Stimulated activated CD4-positive, alpha-beta T cell treated with anti-CD3 and anti-CD28 coated beads, Interleukin-1b, Interleukin-23, amount 100 ng/mL, for 48 hours (primary cell): ENCODE measurements around the gene TAF1B.

ENCODE experiments used
- DNase-seq: peaks from one replicate; pipeline ENCODE4 v3.0.0-alpha.2; 2020

Gene TAF1B

DNA sequence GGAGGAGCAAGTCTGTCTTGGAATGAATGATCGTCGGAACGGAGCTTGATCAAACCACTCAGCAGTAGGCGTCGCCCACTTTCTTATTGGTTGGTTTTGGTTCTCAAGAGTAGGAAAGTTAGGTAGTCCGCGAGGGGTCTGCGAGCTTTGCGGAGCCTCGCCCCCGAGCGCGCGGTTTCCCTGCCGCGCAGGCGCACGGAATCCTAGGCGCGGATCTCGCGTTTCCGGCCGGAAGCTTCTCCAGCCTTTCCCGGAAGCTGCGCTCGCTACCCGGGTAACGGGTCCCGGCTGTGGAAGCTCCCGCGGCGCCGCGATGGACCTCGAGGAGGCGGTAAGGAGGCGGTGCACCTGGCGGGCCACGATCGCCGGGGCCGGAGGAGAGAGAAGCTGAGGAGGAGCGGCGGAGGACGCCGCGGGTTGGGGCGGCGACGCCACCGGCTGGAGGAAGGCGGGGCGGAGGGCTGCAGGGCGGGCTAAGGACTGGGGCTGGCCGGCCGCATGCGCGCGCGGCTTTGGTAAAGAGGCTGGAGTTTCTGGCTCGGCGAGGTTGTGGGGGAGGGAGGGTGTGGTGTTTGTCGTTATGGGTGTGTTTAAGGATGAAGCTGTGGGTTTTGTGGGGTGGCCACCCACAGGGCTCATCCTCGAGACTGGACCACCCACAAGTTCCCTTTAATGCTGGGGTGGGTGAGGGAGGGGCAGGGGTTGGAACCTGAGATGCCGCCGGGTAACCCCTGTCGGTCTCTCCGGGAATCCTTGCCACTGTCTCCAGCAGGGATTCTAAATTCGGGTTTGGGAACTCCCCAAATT, at the start of gene TAF1B:
TAF1B (plus strand) TSS at position 246 of the 807 bp plus-strand sequence; CDS start at position 314, 68 bp downstream.
- DNase-seq, result peak; percentile 92

GRCh38 chr2:9793918-9794717, 49.2 kb upstream of the TAF1B start:
- DNase-seq, result no peak

DNA sequence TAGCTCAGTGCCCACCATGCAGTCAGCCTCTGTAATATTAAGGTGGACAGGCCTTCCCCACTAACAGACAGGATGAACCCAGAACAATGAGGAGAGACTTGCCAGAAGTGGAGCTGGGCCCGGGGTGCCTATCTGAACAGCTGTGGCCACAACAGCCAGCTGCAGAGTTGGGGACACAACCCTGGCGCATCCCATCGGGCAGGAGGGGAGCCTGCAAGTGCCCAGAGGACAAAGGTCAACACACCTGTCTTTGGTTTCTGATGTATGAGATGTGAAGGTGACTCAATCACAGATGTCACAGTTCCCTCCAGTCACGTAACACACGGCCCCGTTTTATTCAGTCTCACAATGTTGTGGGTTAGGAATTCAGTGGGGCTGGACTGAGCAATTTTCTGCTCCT, 48.2 kb upstream of the TAF1B start:
- no peak for DNase-seq

- DNase-seq, result no peak
These were observed 46.9 kb upstream of the TAF1B start for GRCh38 chr2:9796056-9797010.

GRCh38 chr2:9797086-9797485, 46.2 kb upstream of the TAF1B start:
- DNase-seq, result no peak

DNA sequence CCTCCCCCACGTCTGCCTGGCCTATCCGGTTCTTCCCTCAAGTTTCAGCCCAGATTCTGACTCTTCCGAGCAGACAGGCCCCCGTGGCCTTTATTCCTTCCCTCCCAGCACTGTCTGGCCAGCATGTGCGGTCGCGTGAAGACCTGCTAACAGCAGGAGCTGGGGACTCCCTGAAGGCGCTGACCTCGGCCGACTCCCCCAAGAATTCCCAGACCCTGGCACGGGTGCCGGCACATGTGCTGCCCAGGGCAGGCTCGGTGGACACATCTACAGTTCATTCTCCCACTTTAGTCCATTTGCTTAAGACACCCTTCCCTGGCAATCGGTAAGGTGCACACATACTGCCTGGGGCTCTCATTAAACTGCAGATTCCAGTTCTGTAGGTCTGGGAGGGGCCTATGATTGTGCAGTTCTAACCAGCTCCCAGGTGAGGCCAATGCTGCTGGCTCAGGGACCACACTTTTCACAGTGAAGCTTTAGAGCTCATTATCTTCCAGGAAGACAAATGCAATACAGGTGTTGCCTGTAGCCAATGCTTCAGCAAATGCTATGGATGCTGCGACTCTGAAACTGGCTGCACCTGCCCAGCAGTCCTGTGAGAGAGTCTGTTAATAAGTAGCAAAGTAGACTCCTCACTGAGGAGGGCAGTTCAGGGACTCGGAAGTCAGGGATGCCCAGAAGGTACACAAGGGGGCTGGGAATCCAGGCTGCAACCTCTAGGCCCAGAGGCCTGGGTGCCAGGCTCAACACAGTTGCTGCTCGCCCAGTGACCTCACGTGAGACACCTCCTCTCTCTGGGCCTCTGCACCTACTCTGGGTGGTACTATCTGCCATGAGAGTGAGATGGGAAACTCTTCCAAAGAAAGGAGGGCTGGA, 45.4 kb upstream of the TAF1B start:
- DNase-seq, result no peak

- DNase-seq, result no peak
These were observed 44.2 kb upstream of the TAF1B start for GRCh38 chr2:9799011-9799596.

- DNase-seq, result peak; percentile 85
These were observed 43.3 kb upstream of the TAF1B start for GRCh38 chr2:9799729-9800632.

DNA sequence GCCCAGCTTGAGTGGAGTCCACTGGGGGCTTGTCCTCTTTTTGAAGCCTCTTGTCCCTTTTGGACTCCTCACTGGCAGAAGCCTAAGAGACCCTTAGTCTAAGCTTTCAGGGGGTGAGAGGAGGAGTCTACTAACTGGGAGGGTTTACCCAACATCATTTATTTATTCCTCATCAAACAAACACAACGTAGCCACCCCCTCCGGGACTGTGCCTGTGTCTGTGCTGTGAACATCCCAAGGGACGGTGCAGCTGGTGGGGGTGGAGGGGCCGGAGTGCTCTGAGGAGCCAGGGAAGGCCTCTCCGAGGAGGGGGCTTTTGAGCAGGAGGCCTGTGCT, 42.7 kb upstream of the TAF1B start:
- DNase-seq, result no peak

DNA sequence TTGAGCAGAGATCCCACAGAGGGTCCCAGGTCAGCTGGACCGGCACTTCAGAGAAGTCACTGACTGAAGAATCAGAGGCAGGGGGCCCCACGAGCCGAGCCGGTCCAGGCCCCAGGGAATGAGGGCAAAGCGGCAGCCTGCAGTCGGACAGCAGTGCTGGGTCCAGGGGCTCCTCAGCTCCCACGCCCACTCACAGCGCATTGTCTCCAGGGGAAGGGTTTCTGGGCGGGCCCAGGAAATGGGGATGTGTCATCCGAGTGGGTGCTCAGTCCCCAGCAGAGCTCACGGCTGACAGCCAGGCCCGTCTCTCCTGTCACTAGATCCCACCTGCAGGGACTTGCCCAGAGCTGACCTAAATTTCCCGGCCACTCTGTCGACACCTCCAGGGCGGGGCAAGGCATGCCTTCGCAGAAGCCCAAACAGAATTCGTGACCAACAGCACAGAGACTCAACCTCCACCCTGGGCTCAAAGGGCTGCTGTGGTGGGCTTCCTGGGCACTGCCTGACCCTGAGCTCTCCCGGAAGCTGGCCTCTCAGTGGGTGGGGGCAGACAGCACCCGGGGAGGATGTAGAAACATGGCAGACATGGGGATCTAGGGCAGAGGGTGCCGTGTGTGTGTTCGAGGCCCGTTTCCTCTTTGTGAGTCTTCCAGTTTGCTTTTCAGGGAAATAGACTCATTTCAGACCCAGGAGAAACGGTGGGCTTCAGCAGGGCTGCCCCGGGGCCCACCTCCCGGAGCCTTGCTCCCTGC, 42.1 kb upstream of the TAF1B start:
- peak; percentile 45 for DNase-seq

GRCh38 chr2:9802576-9802993, 40.7 kb upstream of the TAF1B start:
- no peak for DNase-seq

DNA sequence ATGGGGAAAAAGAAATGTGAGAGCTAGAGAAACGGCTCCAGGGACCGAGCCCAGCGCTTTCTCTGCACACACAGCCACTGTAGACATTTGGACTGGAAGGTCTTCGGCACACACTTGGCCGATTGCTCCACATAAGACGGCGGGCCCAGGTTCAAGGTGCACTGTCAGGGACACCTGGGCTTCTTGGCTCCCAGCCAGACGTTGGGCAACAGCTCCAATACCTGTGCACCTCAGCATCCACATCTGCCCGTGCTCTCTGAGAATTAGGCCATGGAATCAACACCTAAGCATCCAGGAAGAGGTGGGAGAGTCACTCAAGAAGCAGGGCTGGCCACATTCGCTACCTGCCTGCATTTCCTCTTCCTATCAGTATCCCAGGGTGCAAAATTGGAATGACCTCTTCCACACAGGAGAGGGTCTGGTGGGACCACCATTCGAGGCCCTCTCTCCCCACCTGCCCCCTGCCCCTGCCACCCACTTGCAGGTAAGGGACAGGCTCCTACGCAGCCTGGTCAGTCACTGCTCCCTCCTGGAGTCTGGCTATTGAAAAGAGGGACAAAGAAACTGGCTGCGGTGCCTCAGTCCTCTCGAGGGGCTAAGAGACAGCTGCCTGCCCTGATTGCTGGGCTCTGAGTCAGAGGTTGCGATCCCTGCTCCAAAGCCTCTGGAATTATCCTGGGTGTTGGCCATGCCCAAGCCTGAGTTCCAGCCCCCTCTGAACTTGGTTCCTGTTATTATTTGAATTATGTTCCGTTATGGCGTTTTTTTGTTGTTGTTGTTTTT, 40.1 kb upstream of the TAF1B start:
- DNase-seq, result no peak

DNA sequence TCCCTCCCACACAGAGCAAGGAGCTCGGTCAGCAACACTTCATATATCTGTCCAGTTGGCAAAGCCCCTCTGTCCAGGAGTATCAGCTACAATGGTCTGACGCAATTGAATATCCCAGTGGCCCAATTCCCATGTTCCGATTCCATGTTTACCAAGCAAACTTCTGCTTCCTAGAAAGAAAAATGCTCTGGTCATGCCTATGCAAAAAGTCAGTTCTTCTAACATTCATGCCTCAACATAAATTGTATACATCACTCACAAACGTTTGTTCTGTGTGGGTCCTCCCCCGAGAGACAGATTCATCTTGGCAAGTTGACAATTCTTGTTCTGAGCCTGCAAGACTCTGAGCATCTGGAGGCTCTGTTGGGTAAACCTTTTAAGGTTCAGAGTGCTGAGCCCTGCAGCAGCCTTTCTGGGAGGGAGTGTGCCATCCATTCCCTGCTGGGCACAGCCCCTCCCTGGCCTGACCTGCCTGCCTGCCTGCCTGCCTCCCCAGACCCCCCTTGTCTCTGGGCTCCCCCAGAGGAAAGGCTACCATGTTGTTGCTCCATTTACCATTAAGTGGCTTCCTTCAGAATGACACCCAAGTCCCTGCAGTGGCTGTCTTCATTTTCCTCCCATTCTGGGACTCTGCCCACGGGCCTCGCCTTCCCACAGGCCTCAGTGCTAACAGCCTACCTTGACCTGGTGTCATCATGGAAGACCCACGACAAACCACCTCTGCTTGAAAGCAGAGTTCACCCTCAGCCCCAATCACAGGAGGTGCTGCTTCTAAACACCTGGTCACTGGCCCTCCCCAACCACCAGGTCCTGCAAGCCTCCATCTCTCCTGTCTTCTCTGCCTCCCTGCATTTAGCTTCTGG, 37.6 kb upstream of the TAF1B start:
- DNase-seq, result no peak

DNA sequence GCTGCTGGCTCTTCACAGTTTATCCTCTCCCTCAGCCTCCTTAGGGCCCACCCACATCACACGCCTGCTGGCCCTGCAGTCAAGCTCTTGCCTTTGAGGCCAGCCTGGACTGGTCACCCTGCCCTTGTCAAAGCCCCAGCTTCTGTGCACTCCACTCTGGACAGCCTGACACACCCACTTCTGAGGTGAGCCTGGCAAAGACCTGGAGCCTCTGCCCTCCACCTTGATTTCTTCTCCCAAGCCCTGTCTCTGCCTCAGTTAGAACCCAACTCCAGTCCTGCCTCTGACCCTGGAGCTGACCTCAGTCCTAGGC, 37.0 kb upstream of the TAF1B start:
- DNase-seq, result no peak

DNA sequence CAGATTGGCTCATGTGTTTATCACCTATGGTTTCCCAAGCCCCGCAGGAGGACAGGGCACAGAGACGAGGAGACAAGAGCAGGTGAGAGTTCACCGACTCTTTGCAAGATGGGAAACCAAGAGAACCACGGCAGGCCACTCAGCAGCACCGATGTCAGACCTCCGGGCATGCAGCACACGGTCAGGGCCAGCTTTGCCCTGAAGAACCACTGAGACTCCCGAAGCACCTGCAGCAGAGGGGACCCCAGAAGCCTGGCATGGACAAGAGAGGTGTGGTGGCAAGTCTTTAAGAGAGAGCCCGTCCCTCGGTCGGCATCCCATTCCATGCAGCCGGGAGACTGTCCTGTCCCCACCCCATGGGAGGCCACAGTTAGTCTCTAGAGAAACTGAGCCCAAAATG, 36.6 kb upstream of the TAF1B start:
- no peak for DNase-seq

DNA sequence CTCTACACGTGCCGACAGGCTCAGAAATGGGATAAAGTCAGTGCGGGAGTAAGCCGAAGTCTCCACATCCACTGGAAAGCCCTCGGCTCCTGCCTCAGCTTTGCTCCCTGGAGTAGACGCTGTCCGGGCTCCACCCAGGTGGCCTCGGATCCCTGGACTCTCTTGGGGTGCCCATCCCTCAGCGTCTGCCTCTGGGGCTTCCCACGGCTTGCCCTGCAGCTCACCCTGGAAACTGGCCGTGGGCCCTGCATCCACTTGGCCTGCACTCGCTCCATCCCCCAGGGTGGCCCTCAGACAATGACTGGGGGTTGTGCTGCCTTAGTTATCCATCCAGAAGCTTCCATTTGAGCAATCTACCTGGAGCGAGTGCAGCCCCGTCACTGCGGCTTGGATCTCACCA, 36.2 kb upstream of the TAF1B start:
- DNase-seq, result no peak

- no peak for DNase-seq
These were observed 35.5 kb upstream of the TAF1B start for GRCh38 chr2:9807555-9808305.
